Peyer's patch (tissue), 4 donors: Measurements from ENCODE around the gene DOCK2. TPM values are rescaled to one million over a fixed set of nuclear protein-coding genes. Genes with fewer than 3 reads are reported as not detected.

Experiments used
- DNase-seq, 3 donors: peaks; one replicate each; pipeline ENCODE4 v3.0.0-alpha.2; 2017 to 2019
- H3K27ac ChIP-seq, 4 donors: fragments of 200-600 bp; sonication (generic); one replicate each; pipeline ENCODE4 v1.5.1; 2016 to 2019
- H3K27me3 ChIP-seq, 2 donors: fragments of 200-600 bp; sonication (generic); one replicate each; pipeline ENCODE4 v1.5.1; 2019
- H3K36me3 ChIP-seq, 3 donors: fragments of 200-600 bp; sonication (generic); one replicate each; pipeline ENCODE4 v1.5.1; 2016 to 2019
- H3K4me1 ChIP-seq, 4 donors: fragments of 200-600 bp; sonication (generic); one replicate each; pipeline ENCODE4 v1.5.1; 2016 to 2019
- H3K4me3 ChIP-seq, 4 donors: fragments of 200-600 bp; sonication (generic); 1 replicate in 3 of 4; 2 replicates in 1 of 4; pipeline ENCODE4 v1.5.1; 2016 to 2019; ENCODE audit warnings: mild to moderate bottlenecking in 1 of 4
- H3K9me3 ChIP-seq, 4 donors: fragments of 200-600 bp; sonication (generic); one replicate each; pipeline ENCODE4 v1.5.1; 2016 to 2019; ENCODE audit warnings: mild to moderate bottlenecking in 1 of 4
- CTCF ChIP-seq, 6 experiments: fragments of 450-650 bp in 4 of 6; fragments of 200-600 bp in 2 of 6; sonication (generic) in 1 of 6; IDR thresholded peaks; one replicate each; pipeline ENCODE4 v1.5.1; 2017 to 2019; ENCODE audit warnings: antibody characterized with exemption in 6 of 6, mild to moderate bottlenecking in 3 of 6, moderate library complexity in 1 of 6
- POLR2A ChIP-seq, 2 donors: fragments of 450-650 bp; IDR thresholded peaks; one replicate each; pipeline ENCODE4 v1.5.1; 2017; ENCODE audit warnings: antibody characterized with exemption in 2 of 2, mild to moderate bottlenecking in 2 of 2, moderate library complexity in 2 of 2
- total RNA-seq, 4 donors: library from RNA; depleted of rRNA; stranded (reverse); fragments of >200 nt; gene quantifications; one replicate each; pipeline ENCODE4 v1.1.0, GENCODE V29; 2016

The DOCK2 gene
- total RNA-seq, 4 donors from 2014 or later, result 13.8 to 200 (median 17.8) TPM

- TF ChIP-seq POLR2A (IDR thresholded peaks at IDR 0.05) (no peak), CTCF (IDR thresholded peaks at IDR 0.05) (no peak)
- no peak overlapping the region for H3K4me3 ChIP-seq
- DNase-seq, result no peak
These were observed 173.9 kb downstream of the DOCK2 start for GRCh38 chr5:169811023-169811422.

GRCh38 chr5:169811680-169812079 lies 174.6 kb downstream of the DOCK2 start:
- Histone ChIP-seq H3K27me3 (no peaks in the 10 kb centered on the region), H3K36me3 (no peaks in the 10 kb centered on the region), H3K4me3 (no peak overlapping the region), H3K9me3 (no peaks in the 10 kb centered on the region), H3K27ac (no peak overlapping the region), H3K4me1 (no peaks in the 10 kb centered on the region)
- no peak for DNase-seq
- no peak for TF ChIP-seq CTCF (IDR thresholded peaks at IDR 0.05)
- no peak for TF ChIP-seq POLR2A (IDR thresholded peaks at IDR 0.05)

More at GRCh38 chr5:169811023-169811422, 173.9 kb downstream of the DOCK2 start:
- Histone ChIP-seq H3K9me3 (no peaks in the 10 kb centered on the region), H3K27ac (no peak overlapping the region), H3K36me3 (no peaks in the 10 kb centered on the region), H3K4me1 (no peaks in the 10 kb centered on the region), H3K27me3 (no peaks in the 10 kb centered on the region)

GRCh38 chr5:169812786-169813185 lies 175.7 kb downstream of the DOCK2 start:
- TF ChIP-seq CTCF (IDR thresholded peaks at IDR 0.05) (no peak), POLR2A (IDR thresholded peaks at IDR 0.05) (no peak)
- no peak overlapping the region for H3K27ac ChIP-seq
- no peaks in the 10 kb centered on the region for H3K36me3 ChIP-seq
- DNase-seq, result no peak
- H3K27me3 ChIP-seq, result no peaks in the 10 kb centered on the region
- H3K4me3 ChIP-seq, result no peak overlapping the region
- H3K4me1 ChIP-seq, result no peaks in the 10 kb centered on the region
- H3K9me3 ChIP-seq, result no peaks in the 10 kb centered on the region

GRCh38 chr5:169814045-169814444 lies 177.0 kb downstream of the DOCK2 start:
- Histone ChIP-seq H3K4me1 (no peaks in the 10 kb centered on the region), H3K36me3 (peaks cover 0 to under 1% (median 0%) of the 10 kb centered on the region in 3 donors), H3K27me3 (no peaks in the 10 kb centered on the region), H3K4me3 (no peak overlapping the region), H3K27ac (no peak overlapping the region), H3K9me3 (no peaks in the 10 kb centered on the region)
- no peak for DNase-seq
- TF ChIP-seq POLR2A (IDR thresholded peaks at IDR 0.05) (no peak), CTCF (IDR thresholded peaks at IDR 0.05) (no peak)

- Histone ChIP-seq H3K27ac (no peak overlapping the region), H3K27me3 (no peaks in the 10 kb centered on the region), H3K4me1 (no peaks in the 10 kb centered on the region), H3K36me3 (peaks cover 0 to 5% (median 0%) of the 10 kb centered on the region in 3 donors), H3K4me3 (no peak overlapping the region), H3K9me3 (no peaks in the 10 kb centered on the region)
- no peak for TF ChIP-seq CTCF (IDR thresholded peaks at IDR 0.05)
- TF ChIP-seq POLR2A (IDR thresholded peaks at IDR 0.05), result no peak
- no peak for DNase-seq
These were observed 177.4 kb downstream of the DOCK2 start for GRCh38 chr5:169814522-169814921.

- DNase-seq, result no peak
- no peak for TF ChIP-seq CTCF (IDR thresholded peaks at IDR 0.05)
- TF ChIP-seq POLR2A (IDR thresholded peaks at IDR 0.05), result no peak
- H3K27me3 ChIP-seq, result no peaks in the 10 kb centered on the region
- H3K36me3 ChIP-seq, result peaks cover 0 to 6% (median 0%) of the 10 kb centered on the region in 3 donors
- H3K4me1 ChIP-seq, result no peaks in the 10 kb centered on the region
- no peaks in the 10 kb centered on the region for H3K9me3 ChIP-seq
- H3K27ac ChIP-seq, result no peak overlapping the region
- no peak overlapping the region for H3K4me3 ChIP-seq
These were observed 180.0 kb downstream of the DOCK2 start for GRCh38 chr5:169817031-169817430.
